HEK293T (cell line): ENCODE data around the gene CRTAP.
A peak's percentile ranks its signal among the peaks of the same experiment; 100 is the strongest.

ENCODE experiments used
- CTCF ChIA-PET: fragments of 350-600 bp; formaldehyde crosslinking; extraction: SDS; loops from one replicate; lab custom pipeline; 2021; ENCODE audit warnings: antibody characterized with exemption, inconsistent platforms; lab: Yijun Ruan, JAX
- POLR2A ChIA-PET: fragments of 350-600 bp; formaldehyde crosslinking; extraction: SDS; loops from one replicate; lab custom pipeline; 2020; ENCODE audit warnings: antibody characterized with exemption, inconsistent platforms; lab: Yijun Ruan, JAX
- DNase-seq: peaks from one replicate; pipeline ENCODE4 v3.0.0; 2012; ENCODE audit warnings: mixed read lengths; ENCODE audit errors: extremely low spot score
- ARNT ChIP-seq: fragments of 450-650 bp; IDR thresholded peaks from 2 replicates; pipeline ENCODE4 v1.6.1; 2017; ENCODE audit warnings: mild to moderate bottlenecking
- BHLHE40 ChIP-seq: fragments of 450-650 bp; IDR thresholded peaks from 2 replicates; pipeline ENCODE4 v1.6.1; 2016; ENCODE audit warnings: mild to moderate bottlenecking, moderate library complexity, borderline replicate concordance
- CTBP1 ChIP-seq: fragments of 450-650 bp; IDR thresholded peaks from 2 replicates; pipeline ENCODE4 v1.6.1; 2016; ENCODE audit warnings: borderline replicate concordance
- ELF4 ChIP-seq: fragments of 450-650 bp; IDR thresholded peaks from 2 replicates; pipeline ENCODE4 v1.6.1; 2017; ENCODE audit warnings: antibody characterized with exemption
- FOXA1 ChIP-seq: fragments of 450-650 bp; IDR thresholded peaks from 2 replicates; pipeline ENCODE4 v1.6.1; 2016; ENCODE audit warnings: mild to moderate bottlenecking
- FOXK2 ChIP-seq: fragments of 450-650 bp; IDR thresholded peaks from 2 replicates; pipeline ENCODE4 v1.6.1; 2016; ENCODE audit warnings: mild to moderate bottlenecking
- FOXM1 ChIP-seq: fragments of 450-650 bp; IDR thresholded peaks from 2 replicates; pipeline ENCODE4 v1.6.1; 2017; ENCODE audit warnings: mild to moderate bottlenecking, borderline replicate concordance
- HDGF ChIP-seq: fragments of 450-650 bp; IDR thresholded peaks from 2 replicates; pipeline ENCODE4 v1.6.1; 2017; ENCODE audit warnings: antibody characterized with exemption, borderline replicate concordance
- L3MBTL2 ChIP-seq: fragments of 450-650 bp; conservative IDR thresholded peaks from 2 replicates; pipeline ENCODE4 v1.6.1; 2016; ENCODE audit warnings: mild to moderate bottlenecking
- LEF1 ChIP-seq: fragments of 450-650 bp; IDR thresholded peaks from 2 replicates; pipeline ENCODE4 v1.6.1; 2017; ENCODE audit warnings: mild to moderate bottlenecking, borderline replicate concordance
- NFRKB ChIP-seq: fragments of 450-650 bp; IDR thresholded peaks from 2 replicates; pipeline ENCODE4 v1.6.1; 2016; ENCODE audit warnings: mild to moderate bottlenecking, moderate library complexity
- PKNOX1 ChIP-seq: fragments of 450-650 bp; IDR thresholded peaks from 2 replicates; pipeline ENCODE4 v1.6.1; 2016
- SP1 ChIP-seq: fragments of 450-650 bp; IDR thresholded peaks from 2 replicates; pipeline ENCODE4 v1.6.1; 2017
- SUZ12 ChIP-seq: fragments of 450-650 bp; IDR thresholded peaks from 2 replicates; pipeline ENCODE4 v1.6.1; 2016; ENCODE audit warnings: mild to moderate bottlenecking
- TARDBP ChIP-seq: fragments of 450-650 bp; IDR thresholded peaks from 2 replicates; pipeline ENCODE4 v1.6.1; 2016
- ZNF384 ChIP-seq: fragments of 450-650 bp; IDR thresholded peaks from 2 replicates; pipeline ENCODE4 v1.6.1; 2016

The CRTAP gene

GRCh38 chr3:33111581-33111980 is 2.2 kb upstream of the CRTAP start:
- TF ChIP-seq NFRKB, result no peak
- TF ChIP-seq FOXA1, result no peak
- no peak for TF ChIP-seq CTBP1
- TF ChIP-seq SUZ12, result no peak
- TF ChIP-seq ARNT, result no peak
- TF ChIP-seq FOXM1, result no peak
- TF ChIP-seq FOXK2, result no peak
- TF ChIP-seq HDGF, result no peak
- no peak for TF ChIP-seq ZNF384
- TF ChIP-seq BHLHE40, result no peak
- no peak for TF ChIP-seq PKNOX1
- no peak for TF ChIP-seq ELF4
- no peak for DNase-seq
- ChIA-PET POLR2A (no interaction called here), CTCF (no interaction called here)

GRCh38 chr3:33114622-33115023 is 809 bp downstream of the CRTAP start:
- TF ChIP-seq FOXA1 (no peak), L3MBTL2 (no peak)
- ChIA-PET POLR2A (no interaction called here), CTCF (interaction anchor here (1.3 kb wide), 1 partner anchor 17 kb away, joined by 5 read pairs; no protein-coding TSS in a partner anchor)
- no peak for DNase-seq

- peak; percentile 56 for DNase-seq
- TF ChIP-seq FOXA1 (no peak), HDGF (no peak)
- ChIA-PET CTCF (interaction anchor here (1.3 kb wide), 1 partner anchor 16 kb away, joined by 5 read pairs; no protein-coding TSS in a partner anchor), POLR2A (no interaction called here)
These were observed 1.4 kb downstream of the CRTAP start for GRCh38 chr3:33115024-33115768.

GRCh38 chr3:33117461-33117860 is 3.6 kb downstream of the CRTAP start:
- ChIA-PET CTCF (no interaction called here), POLR2A (no interaction called here)
- TF ChIP-seq BHLHE40, result no peak
- TF ChIP-seq PKNOX1, result no peak
- no peak for TF ChIP-seq ELF4
- TF ChIP-seq L3MBTL2, result no peak
- TF ChIP-seq TARDBP, result no peak
- no peak for TF ChIP-seq ARNT
- TF ChIP-seq SUZ12, result no peak
- no peak for TF ChIP-seq FOXK2
- no peak for TF ChIP-seq NFRKB
- TF ChIP-seq FOXM1, result no peak
- TF ChIP-seq ZNF384, result no peak
- no peak for TF ChIP-seq FOXA1
- TF ChIP-seq CTBP1, result no peak
- TF ChIP-seq SP1, result no peak
- no peak for DNase-seq

- no peak for DNase-seq
- TF ChIP-seq FOXK2 (no peak), HDGF (no peak), PKNOX1 (no peak), FOXM1 (no peak), CTBP1 (no peak), ZNF384 (no peak), LEF1 (no peak), SP1 (no peak), L3MBTL2 (no peak), NFRKB (no peak)
- CTCF ChIA-PET, result no interaction called here
- POLR2A ChIA-PET, result no interaction called here
These were observed 6.1 kb downstream of the CRTAP start for GRCh38 chr3:33119891-33120290.

GRCh38 chr3:33122991-33123390 is 9.2 kb downstream of the CRTAP start:
- POLR2A ChIA-PET, result no interaction called here
- CTCF ChIA-PET, result no interaction called here
- DNase-seq, result no peak
- TF ChIP-seq ARNT (no peak), FOXA1 (no peak), TARDBP (no peak), ZNF384 (no peak), LEF1 (no peak), SUZ12 (no peak), NFRKB (no peak), PKNOX1 (no peak), FOXM1 (no peak), FOXK2 (no peak), L3MBTL2 (no peak), ELF4 (no peak), HDGF (no peak), BHLHE40 (no peak), SP1 (no peak), CTBP1 (no peak)
